Progenitor cell of endocrine pancreas (in vitro differentiated cells): Measurements from ENCODE around the gene RPN1. TPM values are rescaled to one million over a fixed set of nuclear protein-coding genes. Genes with fewer than 3 reads are reported as not detected.

Source experiments
- DNase-seq: peaks from one replicate; pipeline ENCODE4 v3.0.0; 2021; ENCODE audit warnings: low spot score; ENCODE audit not compliant: unreplicated experiment
- H3K27ac Mint-ChIP-seq: 2 replicates; pipeline ENCODE4 v1.8.0; 2021; ENCODE audit warnings: mild to moderate bottlenecking, moderate library complexity, mixed read lengths
- H3K27me3 Mint-ChIP-seq: 2 replicates; pipeline ENCODE4 v1.8.0; 2021; ENCODE audit warnings: mixed read lengths
- H3K36me3 Mint-ChIP-seq: 2 replicates; pipeline ENCODE4 v1.8.0; 2022; ENCODE audit warnings: mixed read lengths; ENCODE audit not compliant: insufficient read depth
- H3K4me1 Mint-ChIP-seq: 2 replicates; pipeline ENCODE4 v1.8.0; 2021; ENCODE audit warnings: low read depth, mixed read lengths
- H3K4me3 Mint-ChIP-seq: 2 replicates; pipeline ENCODE4 v1.8.0; 2021; ENCODE audit warnings: low read depth, mild to moderate bottlenecking, moderate library complexity, mixed read lengths
- H3K9me3 Mint-ChIP-seq: 2 replicates; pipeline ENCODE4 v1.8.0; 2021; ENCODE audit warnings: low read depth, mixed read lengths
- long read RNA-seq: library from polyadenylated mRNA; unstranded; transcript quantifications from one replicate; pipeline ENCODE4 v2.0.0, GENCODE V29; 2020
- total RNA-seq: library from RNA; stranded (reverse); gene quantifications from 2 replicates; pipeline ENCODE4 v1.2.1, GENCODE V29; 2021
- TF ChIP-seq, protein P1 (sequence below): fragments of 200-600 bp; sonication (generic); IDR thresholded peaks from one replicate; pipeline ENCODE4 v1.5.0; 2021; ENCODE audit warnings: antibody characterized with exemption, mild to moderate bottlenecking; ENCODE audit not compliant: unreplicated experiment

Gene RPN1
- total RNA-seq: 166 and 170 TPM in 2 replicates
- long read RNA-seq, transcript RPN1-201 (10 exons, 2,314 nt): major isoform, 677 of 852 reads
- long read RNA-seq, partial matches to known transcripts: 162 of 852 reads
- long read RNA-seq, other reads (novel, unspliced or antisense): 12 of 852 reads

DNA sequence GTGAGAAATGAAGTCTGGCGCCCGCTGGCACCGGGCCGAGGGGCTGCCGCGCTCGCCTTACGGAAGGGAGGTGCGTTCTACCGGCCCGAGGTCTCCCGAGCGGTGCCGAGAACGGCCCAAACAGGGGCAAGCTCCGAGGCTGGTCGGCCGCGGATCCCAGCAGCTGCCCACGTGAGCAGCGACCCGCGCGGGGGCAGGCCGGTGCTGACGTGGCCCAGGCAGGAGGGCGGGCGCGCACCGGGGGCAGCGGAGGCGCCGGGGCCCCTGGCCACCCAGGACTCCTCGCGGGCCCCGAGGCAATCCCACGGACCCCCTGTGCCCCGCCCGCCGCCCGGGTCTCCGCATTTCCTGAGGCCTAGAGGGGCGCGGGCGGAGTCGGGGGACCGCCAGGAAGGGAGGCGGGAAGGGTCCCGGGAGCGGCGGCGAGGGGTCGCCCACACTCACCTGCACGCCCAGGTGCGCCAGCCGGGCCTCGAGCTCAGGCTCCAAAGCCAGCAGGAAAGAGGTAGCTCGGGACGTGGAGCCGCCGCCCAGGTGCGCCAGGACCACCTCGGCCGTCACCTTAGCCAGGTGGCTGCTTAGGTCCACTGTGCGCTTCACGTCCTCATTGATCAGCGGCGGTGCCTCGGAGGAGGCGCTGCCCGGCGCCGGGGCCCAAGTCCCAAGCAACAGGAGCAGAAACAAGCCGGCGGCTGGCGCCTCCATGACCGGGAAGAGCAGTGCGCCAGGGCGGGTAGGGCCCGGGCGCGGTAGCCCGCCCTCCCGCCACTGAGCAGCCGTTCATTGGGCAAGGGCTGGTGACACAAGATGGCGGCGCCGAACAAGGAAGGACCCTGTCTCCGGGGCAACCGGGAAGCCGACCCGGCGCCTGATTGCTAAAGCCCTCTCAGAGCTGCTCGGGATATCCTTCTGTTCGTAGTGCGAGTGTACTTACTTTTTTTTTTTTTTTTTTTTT lies at the start of gene RPN1:
TSS of gene RPN1 (minus strand) at position 723 of the 955 bp plus-strand sequence. CDS start at position 705, 18 bp downstream.
- H3K4me1 Mint-ChIP-seq: peaks cover 11% of the 10 kb centered on the region
- H3K4me3 Mint-ChIP-seq: peak within 1 kb of the TSS; percentile 87
- no peaks in the 10 kb centered on the region for H3K9me3 Mint-ChIP-seq
- TF ChIP-seq, protein P1, sequence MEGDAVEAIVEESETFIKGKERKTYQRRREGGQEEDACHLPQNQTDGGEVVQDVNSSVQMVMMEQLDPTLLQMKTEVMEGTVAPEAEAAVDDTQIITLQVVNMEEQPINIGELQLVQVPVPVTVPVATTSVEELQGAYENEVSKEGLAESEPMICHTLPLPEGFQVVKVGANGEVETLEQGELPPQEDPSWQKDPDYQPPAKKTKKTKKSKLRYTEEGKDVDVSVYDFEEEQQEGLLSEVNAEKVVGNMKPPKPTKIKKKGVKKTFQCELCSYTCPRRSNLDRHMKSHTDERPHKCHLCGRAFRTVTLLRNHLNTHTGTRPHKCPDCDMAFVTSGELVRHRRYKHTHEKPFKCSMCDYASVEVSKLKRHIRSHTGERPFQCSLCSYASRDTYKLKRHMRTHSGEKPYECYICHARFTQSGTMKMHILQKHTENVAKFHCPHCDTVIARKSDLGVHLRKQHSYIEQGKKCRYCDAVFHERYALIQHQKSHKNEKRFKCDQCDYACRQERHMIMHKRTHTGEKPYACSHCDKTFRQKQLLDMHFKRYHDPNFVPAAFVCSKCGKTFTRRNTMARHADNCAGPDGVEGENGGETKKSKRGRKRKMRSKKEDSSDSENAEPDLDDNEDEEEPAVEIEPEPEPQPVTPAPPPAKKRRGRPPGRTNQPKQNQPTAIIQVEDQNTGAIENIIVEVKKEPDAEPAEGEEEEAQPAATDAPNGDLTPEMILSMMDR: no peak
- peak; percentile 89 for DNase-seq
- H3K36me3 Mint-ChIP-seq: no peaks in the 10 kb centered on the region
- peak within 1 kb of the TSS; percentile 96 for H3K27ac Mint-ChIP-seq
- no peaks in the 10 kb centered on the region for H3K27me3 Mint-ChIP-seq

DNA sequence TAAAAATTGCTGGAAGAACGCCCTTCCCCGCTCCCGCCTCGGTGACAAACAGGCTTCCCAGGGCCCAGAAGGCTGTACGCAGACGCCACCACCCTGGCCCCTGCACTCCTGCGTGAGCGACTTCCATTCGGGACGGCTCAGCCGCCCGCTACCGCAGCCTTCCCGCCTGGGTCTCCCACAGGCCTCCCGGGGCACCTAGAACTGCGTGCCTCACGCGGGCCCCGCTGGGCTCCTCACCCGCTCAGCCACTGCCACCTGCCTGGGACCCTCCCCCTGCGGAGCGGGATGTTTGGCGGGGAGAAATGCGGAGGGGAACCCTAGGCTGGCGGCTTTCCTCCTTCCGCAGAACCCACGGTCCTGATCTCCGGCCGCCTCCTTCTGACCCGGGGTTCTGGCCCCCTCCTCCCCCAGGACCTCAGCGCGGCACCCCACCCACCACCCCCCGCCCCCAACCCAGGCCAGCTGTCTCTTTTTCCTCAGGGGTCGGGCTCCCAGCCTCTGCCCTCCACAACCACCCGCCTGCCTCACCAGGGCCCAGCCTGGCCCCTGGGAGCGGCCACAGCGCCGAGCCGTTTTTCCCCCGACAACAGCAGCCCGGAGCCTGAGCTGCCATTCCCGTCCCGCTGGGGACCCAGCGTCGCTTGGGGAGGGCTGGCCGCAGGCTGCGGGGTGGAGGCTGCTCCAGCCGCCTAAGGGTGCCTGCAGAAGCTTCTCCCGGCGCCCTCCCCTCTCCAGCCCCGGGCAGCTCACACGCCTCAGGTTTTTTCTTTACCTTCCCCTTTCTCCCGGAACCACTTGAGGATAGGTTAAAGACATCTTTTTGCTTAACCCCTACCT lies 47.8 kb upstream of the RPN1 start:
- no peaks in the 10 kb centered on the region for H3K36me3 Mint-ChIP-seq
- H3K4me3 Mint-ChIP-seq: peak overlapping the region; percentile 67
- H3K27ac Mint-ChIP-seq: no peak overlapping the region
- H3K4me1 Mint-ChIP-seq: peaks cover 7% of the 10 kb centered on the region
- peak; percentile 25 for DNase-seq
- TF ChIP-seq, protein P1: no peak
- H3K27me3 Mint-ChIP-seq: no peaks in the 10 kb centered on the region
- H3K9me3 Mint-ChIP-seq: no peaks in the 10 kb centered on the region

DNA sequence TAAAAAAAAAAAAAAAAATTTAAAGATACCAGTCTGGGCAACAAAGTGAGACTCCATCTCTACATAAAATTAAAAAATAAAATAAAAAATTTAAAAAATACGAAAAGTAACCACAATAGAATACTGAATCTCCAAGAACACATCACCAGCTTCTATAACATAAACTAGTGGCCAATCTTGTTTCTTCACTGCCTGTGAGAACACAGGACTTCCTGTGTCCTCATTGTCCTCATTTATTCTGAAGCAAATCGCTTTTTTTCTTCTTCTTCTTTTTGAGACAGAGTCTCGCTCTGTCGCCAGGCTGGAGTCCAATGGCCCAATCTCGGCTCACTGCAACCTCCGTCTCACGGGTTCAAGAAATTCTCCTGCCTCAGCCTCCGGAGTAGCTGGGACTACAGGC lies 46.7 kb upstream of the RPN1 start:
- no peaks in the 10 kb centered on the region for H3K27me3 Mint-ChIP-seq
- H3K27ac Mint-ChIP-seq: no peak overlapping the region
- H3K9me3 Mint-ChIP-seq: no peaks in the 10 kb centered on the region
- DNase-seq: no peak
- H3K4me3 Mint-ChIP-seq: peak overlapping the region; percentile 29
- TF ChIP-seq, protein P1: no peak
- no peaks in the 10 kb centered on the region for H3K36me3 Mint-ChIP-seq
- H3K4me1 Mint-ChIP-seq: peaks cover 7% of the 10 kb centered on the region

DNA sequence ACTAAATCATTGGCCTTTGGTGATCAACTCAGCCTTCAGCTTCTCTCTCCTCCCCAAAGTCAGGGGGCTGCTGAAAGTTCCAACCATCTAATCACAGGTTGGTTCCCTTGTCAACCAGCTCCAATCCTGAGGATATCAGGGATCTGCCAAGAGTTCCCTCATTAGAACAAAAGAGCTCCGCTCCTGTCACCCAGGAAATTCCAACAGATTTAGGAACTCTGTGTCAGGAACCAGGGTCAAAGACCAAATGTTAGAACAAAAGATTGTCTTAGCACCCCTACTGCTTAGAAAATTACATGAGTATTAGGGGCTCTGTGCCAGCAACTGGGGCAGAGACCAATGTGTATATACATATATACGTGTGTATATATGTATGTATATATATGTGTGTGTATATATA lies 43.1 kb upstream of the RPN1 start:
- Mint-ChIP-seq H3K27me3 (no peaks in the 10 kb centered on the region), H3K27ac (no peak overlapping the region), H3K9me3 (no peaks in the 10 kb centered on the region), H3K4me1 (no peaks in the 10 kb centered on the region), H3K36me3 (no peaks in the 10 kb centered on the region), H3K4me3 (no peak overlapping the region)
- no peak for DNase-seq
- TF ChIP-seq, protein P1: no peak

DNA sequence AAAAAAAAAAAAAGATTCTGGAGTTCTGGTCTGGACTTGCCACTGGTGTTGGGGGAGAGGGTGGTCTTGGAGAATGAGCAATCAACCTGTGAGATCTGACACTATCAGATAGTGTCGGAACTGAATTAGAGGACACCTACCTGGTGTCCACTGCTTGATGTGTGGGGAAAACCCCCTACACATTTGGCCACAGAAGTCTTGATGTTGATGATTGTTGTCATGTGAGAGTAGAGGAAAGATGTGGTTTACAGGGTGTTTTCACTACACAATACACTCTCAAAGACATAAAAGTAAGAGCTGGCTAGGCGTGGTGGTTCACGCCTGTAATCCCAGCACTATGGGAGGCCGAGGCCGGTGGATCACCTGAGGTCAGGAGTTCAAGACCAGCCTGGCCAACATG lies 38.4 kb upstream of the RPN1 start:
- Mint-ChIP-seq H3K9me3 (no peaks in the 10 kb centered on the region), H3K27me3 (no peaks in the 10 kb centered on the region), H3K36me3 (no peaks in the 10 kb centered on the region), H3K27ac (no peak overlapping the region), H3K4me3 (no peak overlapping the region), H3K4me1 (no peaks in the 10 kb centered on the region)
- TF ChIP-seq, protein P1: no peak
- DNase-seq: no peak
